CD8-positive, alpha-beta memory T cell (primary cell): ENCODE results near the gene ACBD3. TPM values are rescaled to one million over a fixed set of nuclear protein-coding genes. Genes with fewer than 3 reads are reported as not detected.

Experiments used
- CTCF ChIA-PET: fragments of 350-600 bp; sonication (Branson Sonifier 250); formaldehyde crosslinking; loops from one replicate; lab custom pipeline; 2021; ENCODE audit warnings: antibody characterized with exemption; lab: Charles Lee
- POLR2A ChIA-PET: fragments of 350-600 bp; sonication (Branson Sonifier 250); formaldehyde crosslinking; loops from one replicate; lab custom pipeline; 2021; ENCODE audit warnings: antibody characterized with exemption; lab: Charles Lee
- DNase-seq, 5 donors: peaks; one replicate each; pipeline versions ENCODE4 v3.0.0 to v3.0.0-alpha.2; 2020 to 2022; ENCODE audit warnings: mixed read lengths in 1 of 5
- H3K27ac ChIP-seq: one replicate; pipeline ENCODE4 v1.7.0; 2013; ENCODE audit warnings: low read depth, mild to moderate bottlenecking, low read length, moderate library complexity
- H3K27me3 ChIP-seq: 2 replicates; pipeline ENCODE4 v1.7.0; 2013; ENCODE audit warnings: low read length, mild to moderate bottlenecking; ENCODE audit not compliant: insufficient read depth, poor library complexity, severe bottlenecking
- H3K36me3 ChIP-seq: 2 replicates; pipeline ENCODE4 v1.7.0; 2013; ENCODE audit warnings: mild to moderate bottlenecking, low read length, moderate library complexity; ENCODE audit not compliant: insufficient read depth
- H3K4me1 ChIP-seq: 2 replicates; pipeline ENCODE4 v1.7.0; 2013; ENCODE audit warnings: mild to moderate bottlenecking, low read length, moderate library complexity; ENCODE audit not compliant: insufficient read depth
- H3K4me3 ChIP-seq: 2 replicates; pipeline ENCODE4 v1.7.0; 2013; ENCODE audit warnings: mild to moderate bottlenecking, low read length
- H3K9me3 ChIP-seq: 2 replicates; pipeline ENCODE4 v1.7.0; 2013; ENCODE audit warnings: mild to moderate bottlenecking, low read length
- H3K27ac Mint-ChIP-seq, 8 donors: one replicate each; pipeline ENCODE4 v1.8.0; 2020 to 2021; ENCODE audit warnings: mixed read lengths in 8 of 8, mild to moderate bottlenecking in 6 of 8, inconsistent platforms in 3 of 8, moderate library complexity in 3 of 8
- H3K27me3 Mint-ChIP-seq, 2 donors: one replicate each; pipeline ENCODE4 v1.8.0; 2020 to 2021; ENCODE audit warnings: mixed read lengths in 2 of 2, mild to moderate bottlenecking in 1 of 2, moderate library complexity in 1 of 2
- H3K36me3 Mint-ChIP-seq, 3 donors: one replicate each; pipeline ENCODE4 v1.8.0; 2020 to 2021; ENCODE audit warnings: mixed read lengths in 3 of 3, inconsistent platforms in 1 of 3, mild to moderate bottlenecking in 1 of 3
- H3K4me1 Mint-ChIP-seq, 3 donors: one replicate each; pipeline ENCODE4 v1.8.0; 2020 to 2021; ENCODE audit warnings: mixed read lengths in 3 of 3, inconsistent platforms in 1 of 3, mild to moderate bottlenecking in 1 of 3
- H3K4me3 Mint-ChIP-seq, 7 donors: one replicate each; pipeline ENCODE4 v1.8.0; 2020 to 2021; ENCODE audit warnings: mixed read lengths in 7 of 7, mild to moderate bottlenecking in 6 of 7, moderate library complexity in 4 of 7, inconsistent platforms in 2 of 7
- H3K9me3 Mint-ChIP-seq, 5 donors: one replicate each; pipeline ENCODE4 v1.8.0; 2020 to 2022; ENCODE audit warnings: mixed read lengths in 5 of 5, mild to moderate bottlenecking in 3 of 5, moderate library complexity in 2 of 5, inconsistent platforms in 1 of 5
- polyA plus RNA-seq: library from polyadenylated mRNA; unstranded; fragments of 300-500 nt; fragmentation: Illumina TruSeq; gene quantifications from one replicate; pipeline ENCODE4 v1.2.3, GENCODE V29; 2021
- total RNA-seq, 2 experiments: library from RNA; stranded (reverse); gene quantifications; one replicate each; pipeline ENCODE4 v1.2.3, GENCODE V29; 2021

Gene ACBD3
- total and polyA plus RNA-seq, 3 experiments from 2014 or later: 20.4 to 22.3 (median 21.5) TPM

DNA sequence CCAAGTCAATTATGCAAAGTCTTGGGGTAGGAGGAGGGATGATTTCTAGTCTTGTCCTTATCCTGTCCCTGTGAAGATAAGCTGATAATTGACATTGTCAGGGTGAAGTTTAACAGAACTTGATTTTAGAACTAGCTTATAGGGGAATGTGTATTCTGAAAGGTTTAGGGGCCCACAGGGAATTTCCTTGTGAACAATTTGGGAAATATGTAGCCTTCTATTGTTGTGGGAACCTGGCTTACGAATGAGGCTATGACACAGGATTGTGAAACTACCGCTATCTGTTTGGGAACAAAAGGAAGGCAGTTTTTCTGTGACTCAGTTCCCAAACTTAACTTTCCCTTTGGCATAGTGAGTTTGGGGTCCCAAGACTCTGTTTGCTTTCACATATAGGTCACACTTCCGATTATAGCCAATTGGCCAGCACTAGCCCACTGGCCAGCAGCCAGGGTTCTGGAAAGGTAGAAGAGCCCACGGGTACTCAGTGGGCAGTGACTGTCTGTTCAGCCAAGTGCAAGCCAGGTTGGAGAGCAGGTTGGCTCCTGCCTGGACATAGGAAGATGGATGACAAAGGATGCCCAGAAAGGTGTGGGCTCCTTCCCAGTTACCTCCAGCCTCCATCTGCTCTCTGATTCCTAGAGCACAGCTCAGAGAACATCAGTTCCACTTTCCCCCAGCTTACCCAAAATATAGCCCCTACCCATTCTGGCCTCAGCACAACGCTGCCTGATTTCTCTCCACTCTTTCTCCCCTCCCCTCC is 88.5 kb downstream of the ACBD3 start:
- H3K36me3 Mint-ChIP-seq: no peaks in the 10 kb centered on the region
- Histone ChIP-seq H3K4me3 (no peak overlapping the region), H3K27me3 (no peaks in the 10 kb centered on the region), H3K4me1 (peaks cover 13% of the 10 kb centered on the region), H3K27ac (no peak overlapping the region), H3K9me3 (no peaks in the 10 kb centered on the region), H3K36me3 (no peaks in the 10 kb centered on the region)
- H3K27ac Mint-ChIP-seq: peak overlapping the region in 1 of 8 donors; percentile 43
- ChIA-PET POLR2A (no interaction called here), CTCF (interaction anchor here (1.0 to 1.4 kb wide), 3 partner anchors 14 to 33 kb away, joined by 3 to 5 read pairs (median 3); no protein-coding TSS in a partner anchor)
- H3K4me3 Mint-ChIP-seq: peak overlapping the region in 1 of 7 donors; percentile 26
- DNase-seq: peak in 1 of 5 donors; percentile 15
- H3K4me1 Mint-ChIP-seq: peaks cover 2 to 17% (median 9%) of the 10 kb centered on the region in 3 donors
- H3K9me3 Mint-ChIP-seq: no peaks in the 10 kb centered on the region
- H3K27me3 Mint-ChIP-seq: peaks cover 5 to 12% of the 10 kb centered on the region in 2 donors

DNA sequence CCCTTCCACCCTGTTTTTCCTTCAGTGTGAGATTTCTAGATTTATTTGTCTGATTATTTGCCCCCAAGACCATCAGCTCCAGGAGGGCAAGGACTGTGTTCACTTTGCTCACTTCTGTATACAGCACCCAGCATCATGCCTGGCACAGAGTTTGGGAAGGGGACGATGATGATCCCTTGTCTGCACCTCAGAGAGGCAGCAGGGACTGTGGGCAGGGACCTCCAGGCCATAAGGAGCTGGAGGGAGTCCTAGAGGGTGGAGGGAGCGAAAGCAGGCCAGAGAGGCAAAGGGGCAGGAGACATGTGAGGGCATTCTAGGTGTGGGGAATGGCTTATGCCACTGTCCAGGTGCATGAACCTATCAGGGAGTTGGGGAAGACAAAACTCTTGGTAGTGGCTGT is 91.3 kb downstream of the ACBD3 start:
- H3K36me3 Mint-ChIP-seq: no peaks in the 10 kb centered on the region
- POLR2A ChIA-PET: no interaction called here

More for the DNA sequence above, 91.3 kb downstream of the ACBD3 start:
- Mint-ChIP-seq H3K9me3 (no peaks in the 10 kb centered on the region), H3K27me3 (peaks cover 7 to 16% of the 10 kb centered on the region in 2 donors), H3K4me3 (peak overlapping the region in 1 of 7 donors; percentile 38), H3K27ac (no peak overlapping the region), H3K4me1 (peaks cover 2 to 7% (median 4%) of the 10 kb centered on the region in 3 donors)
- Histone ChIP-seq H3K9me3 (no peaks in the 10 kb centered on the region), H3K27me3 (no peaks in the 10 kb centered on the region), H3K27ac (no peak overlapping the region), H3K36me3 (no peaks in the 10 kb centered on the region), H3K4me3 (no peak overlapping the region), H3K4me1 (peaks cover 5% of the 10 kb centered on the region)
- CTCF ChIA-PET: interaction anchor here (0.8 to 1.9 kb wide), 3 partner anchors 28 to 31 kb away, joined by 3 to 7 read pairs (median 3); no protein-coding TSS in a partner anchor
- no peak for DNase-seq

Other genes starting within 250 kb of the ACBD3 start
- gene LEFTY2, start 245.5 kb downstream of the ACBD3 start, total RNA-seq: not detected
- not detected for gene LEFTY2, start 245.5 kb downstream of the ACBD3 start, polyA plus RNA-seq
- 10 to 100 TPM; 23.4 to 23.6 TPM for gene SDE2, start 187.4 kb downstream of the ACBD3 start, total RNA-seq
- gene SDE2, start 187.4 kb downstream of the ACBD3 start, polyA plus RNA-seq: 8.4 TPM
- 100 to 1,000 TPM; 356 to 372 TPM for gene H3-3A, start 124.0 kb downstream of the ACBD3 start, total RNA-seq
- gene H3-3A, start 124.0 kb downstream of the ACBD3 start, polyA plus RNA-seq: 803 TPM
- not detected for gene MIXL1, start 36.9 kb upstream of the ACBD3 start, total RNA-seq
- not detected for gene MIXL1, start 36.9 kb upstream of the ACBD3 start, polyA plus RNA-seq
- 10 to 100 TPM; 10.0 to 10.7 TPM for gene LIN9, start 122.4 kb upstream of the ACBD3 start, total RNA-seq
- gene LIN9, start 122.4 kb upstream of the ACBD3 start, polyA plus RNA-seq: 3.5 TPM
- 100 to 1,000 TPM; 224 to 234 TPM for gene PARP1, start 221.4 kb upstream of the ACBD3 start, total RNA-seq
- gene PARP1, start 221.4 kb upstream of the ACBD3 start, polyA plus RNA-seq: 137 TPM